Stimulated activated CD8-positive, alpha-beta memory T cell treated with anti-CD3 and anti-CD28 coated beads, Interleukin-7, amount 100 ng/mL, for 4 hours (primary cell): Measurements from ENCODE around the gene ACTL10.
"Not testable (repeated sequence)": the region's sequence is repeated elsewhere in the genome, so short reads cannot be mapped to it uniquely, and the experiment has no call there.

Experiments
- DNase-seq, 2 donors: peaks; one replicate each; pipeline ENCODE4 v3.0.0-alpha.2; 2020; ENCODE audit warnings: low read depth in 2 of 2

Gene ACTL10

GRCh38 chr20:33693741-33694638 lies 27.2 kb downstream of the ACTL10 start:
- no peak for DNase-seq

GRCh38 chr20:33694639-33695012 lies 27.9 kb downstream of the ACTL10 start:
- no peak for DNase-seq

- DNase-seq = no peak
These were observed 29.7 kb downstream of the ACTL10 start for GRCh38 chr20:33696448-33696847.

- DNase-seq = no peak
These were observed 30.4 kb downstream of the ACTL10 start for GRCh38 chr20:33697129-33697528.

GRCh38 chr20:33698966-33699365 lies 32.2 kb downstream of the ACTL10 start:
- DNase-seq = not testable (repeated sequence)

GRCh38 chr20:33700696-33701441 lies 34.1 kb downstream of the ACTL10 start:
- DNase-seq = not testable (repeated sequence)

GRCh38 chr20:33701629-33702450 lies 35.1 kb downstream of the ACTL10 start:
- no peak for DNase-seq

- no peak for DNase-seq
These were observed 36.1 kb downstream of the ACTL10 start for GRCh38 chr20:33702861-33703260.

- DNase-seq = no peak
These were observed 36.9 kb downstream of the ACTL10 start for GRCh38 chr20:33703498-33704137.

GRCh38 chr20:33704197-33704924 lies 37.6 kb downstream of the ACTL10 start:
- DNase-seq = no peak

GRCh38 chr20:33707668-33708067 lies 40.9 kb downstream of the ACTL10 start:
- DNase-seq = no peak

- no peak for DNase-seq
These were observed 42.7 kb downstream of the ACTL10 start for GRCh38 chr20:33709398-33709797.

GRCh38 chr20:33709905-33710541 lies 43.3 kb downstream of the ACTL10 start:
- no peak for DNase-seq

GRCh38 chr20:33710681-33711445 lies 44.1 kb downstream of the ACTL10 start:
- no peak for DNase-seq

- DNase-seq = no peak
These were observed 44.6 kb downstream of the ACTL10 start for GRCh38 chr20:33711446-33711738.

GRCh38 chr20:33713865-33714367 lies 47.2 kb downstream of the ACTL10 start:
- DNase-seq = no peak

GRCh38 chr20:33716498-33716897 lies 49.8 kb downstream of the ACTL10 start:
- no peak for DNase-seq
